GM21423 (cell line): ENCODE data around the gene TOM1L2.
"Not testable (repeated sequence)": the region's sequence is repeated elsewhere in the genome, so short reads cannot be mapped to it uniquely, and the experiment has no call there.

Experiments
- ATAC-seq: cut with Tn5 transposase; IDR thresholded peaks from one replicate; pipeline ENCODE4 v1.9.1; 2021; ENCODE audit warnings: mild to moderate bottlenecking, moderate library complexity; ENCODE audit not compliant: unreplicated experiment

Gene TOM1L2

GRCh38 chr17:17971431-17972125, 622 bp downstream of the TOM1L2 start:
- ATAC-seq, result no peak

DNA sequence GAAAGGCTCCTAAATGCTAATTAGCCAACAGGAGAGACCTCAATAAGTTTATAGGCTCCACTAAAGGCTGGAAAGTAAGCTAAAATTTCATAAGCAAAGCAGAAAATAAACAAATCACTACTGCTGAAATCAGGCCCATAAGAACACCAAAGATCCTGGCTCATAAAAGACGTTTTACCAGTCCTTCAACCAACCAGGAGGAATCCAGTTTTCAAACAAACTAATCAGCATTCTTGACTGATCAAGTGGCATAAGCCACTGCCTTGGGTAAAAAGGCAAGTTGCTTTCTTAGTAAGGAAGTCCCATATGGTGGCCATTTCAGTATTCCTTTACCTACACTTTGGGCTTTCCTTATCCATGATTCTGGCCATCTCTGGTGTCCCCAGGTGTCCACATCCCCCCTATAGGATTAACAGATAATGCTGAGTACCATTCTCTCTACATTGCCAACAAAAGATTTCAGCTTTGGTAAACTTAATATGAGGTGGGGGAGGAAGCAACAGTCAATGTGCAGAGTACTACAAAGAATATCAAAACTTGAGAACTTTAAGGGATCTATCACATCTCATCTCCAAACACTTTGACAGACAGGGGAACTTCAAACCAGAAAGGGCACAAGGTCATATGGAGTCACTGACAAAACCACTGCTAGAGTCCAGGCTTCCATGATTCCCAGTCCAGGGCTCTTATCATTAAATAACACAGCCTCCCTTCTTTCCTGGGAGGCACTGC, 1.3 kb downstream of the TOM1L2 start:
- no peak for ATAC-seq

DNA sequence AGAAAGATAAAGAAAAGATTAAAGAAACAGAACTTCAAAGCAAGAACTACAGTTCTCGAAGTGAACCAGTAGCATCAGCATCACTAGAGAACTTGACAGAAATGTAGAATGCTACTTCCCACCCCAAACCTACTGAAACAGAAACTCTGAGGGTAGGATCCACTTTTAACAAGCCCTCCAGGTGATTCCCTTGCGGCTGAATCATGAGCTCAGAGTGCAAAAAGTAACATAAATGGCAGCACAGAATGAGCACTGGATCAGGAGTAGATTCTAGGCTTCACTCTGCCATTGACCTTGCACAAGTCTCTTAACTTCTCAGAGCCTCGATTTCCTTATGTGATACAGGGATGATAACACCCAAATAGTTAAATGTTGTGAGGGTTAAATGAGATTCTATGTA, 5.8 kb downstream of the TOM1L2 start:
- ATAC-seq, result no peak

- ATAC-seq, result no peak
These were observed 7.0 kb downstream of the TOM1L2 start for GRCh38 chr17:17965152-17965721.

DNA sequence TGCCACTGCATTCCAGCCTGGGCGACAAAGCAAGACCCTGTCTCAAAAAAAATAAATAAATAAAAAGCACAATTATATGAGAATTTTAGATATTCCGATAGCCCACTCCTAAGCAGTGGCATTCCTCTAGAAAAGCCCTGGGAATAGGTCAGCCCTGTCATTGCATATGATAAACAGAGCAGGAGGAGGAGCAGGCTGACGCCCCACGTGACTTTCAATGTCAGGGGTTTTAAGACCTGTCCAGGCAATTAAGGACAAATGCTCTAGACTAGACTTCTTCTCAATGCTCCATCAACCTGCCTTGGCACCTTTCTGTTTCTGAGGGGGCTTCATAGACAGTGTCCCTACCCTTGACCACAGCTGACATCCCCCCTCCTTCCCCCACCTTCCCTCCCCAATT, 7.5 kb downstream of the TOM1L2 start:
- ATAC-seq, result no peak

- ATAC-seq, result no peak
These were observed 8.3 kb downstream of the TOM1L2 start for GRCh38 chr17:17963694-17964436.

GRCh38 chr17:17963066-17963465, 9.1 kb downstream of the TOM1L2 start:
- no peak for ATAC-seq

GRCh38 chr17:17960500-17961030, 11.6 kb downstream of the TOM1L2 start:
- no peak for ATAC-seq

DNA sequence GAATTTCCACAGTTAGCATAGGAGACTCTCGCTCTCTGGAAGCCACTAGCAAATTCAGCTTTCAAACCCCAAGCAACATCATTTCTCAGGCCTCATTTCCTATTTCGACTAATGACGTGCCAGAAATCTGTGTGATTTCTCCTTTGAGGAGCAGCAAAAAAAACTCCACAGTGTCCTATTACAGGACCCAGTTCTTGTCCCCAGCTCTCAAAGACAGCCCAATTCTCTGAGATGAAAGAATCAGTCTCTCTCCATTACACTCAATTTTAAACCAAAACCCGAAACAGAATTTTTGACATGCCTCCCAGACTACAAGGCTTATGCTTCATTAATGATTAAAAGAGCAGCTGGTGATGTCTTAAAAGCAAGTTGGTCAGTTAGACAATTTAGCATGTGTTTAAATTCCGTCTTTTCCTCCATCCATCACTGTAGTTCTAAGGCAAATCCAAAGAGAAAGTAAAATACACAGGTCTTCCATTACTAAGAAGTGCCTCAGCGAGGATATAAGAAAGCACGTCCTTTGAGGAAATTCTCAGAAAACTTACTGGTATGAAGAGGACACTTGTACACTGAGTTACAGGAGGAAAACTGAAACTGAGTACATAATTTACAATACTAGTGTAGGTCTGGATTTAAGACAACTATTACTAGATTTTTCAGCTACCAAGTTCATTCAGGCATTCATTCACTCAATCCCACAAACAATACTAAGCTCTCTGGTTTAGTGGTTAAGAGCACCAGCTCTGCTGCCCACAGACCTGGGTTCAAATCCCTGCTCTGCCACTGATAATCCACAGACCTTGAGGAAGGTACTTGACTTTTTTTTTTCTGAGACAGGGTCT, 12.5 kb downstream of the TOM1L2 start:
- ATAC-seq, result peak; percentile 54

- no peak for ATAC-seq
These were observed 13.2 kb downstream of the TOM1L2 start for GRCh38 chr17:17958982-17959381.

DNA sequence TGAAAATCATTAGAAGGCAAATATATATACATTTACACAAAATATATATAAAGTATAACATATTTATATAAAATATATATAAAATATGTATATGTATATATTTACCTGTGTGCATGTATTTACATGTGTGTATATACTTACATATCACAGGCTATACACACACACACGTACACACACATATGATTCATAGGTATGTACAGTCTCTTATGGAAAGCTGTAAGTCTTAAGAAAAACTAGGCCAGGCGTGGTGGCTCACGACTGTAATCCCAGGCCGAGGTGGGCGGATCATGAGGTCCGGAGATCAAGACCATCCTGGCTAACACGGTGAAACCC, 14.7 kb downstream of the TOM1L2 start:
- ATAC-seq, result no peak

- ATAC-seq, result not testable (repeated sequence)
These were observed 16.3 kb downstream of the TOM1L2 start for GRCh38 chr17:17955790-17956341.

DNA sequence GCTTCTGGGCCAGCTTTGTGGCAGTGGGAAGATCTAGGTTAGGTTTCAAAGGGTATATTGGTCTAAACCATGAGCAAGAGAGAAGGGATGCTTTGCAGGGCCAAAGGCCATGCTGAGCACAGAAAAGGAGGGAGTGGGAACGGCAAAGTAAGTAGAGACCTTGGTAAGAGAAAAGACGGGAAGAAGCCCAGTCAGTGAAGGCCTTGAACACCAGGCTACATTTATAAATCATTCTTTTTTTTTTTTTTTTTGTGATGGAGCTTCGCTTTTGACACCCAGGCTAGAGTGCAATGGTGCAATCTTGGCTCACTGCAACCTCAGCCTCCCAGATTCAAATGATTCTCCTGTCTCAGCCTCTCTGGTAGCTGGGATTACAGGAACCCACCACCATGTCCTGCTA, 18.1 kb downstream of the TOM1L2 start:
- ATAC-seq, result no peak

DNA sequence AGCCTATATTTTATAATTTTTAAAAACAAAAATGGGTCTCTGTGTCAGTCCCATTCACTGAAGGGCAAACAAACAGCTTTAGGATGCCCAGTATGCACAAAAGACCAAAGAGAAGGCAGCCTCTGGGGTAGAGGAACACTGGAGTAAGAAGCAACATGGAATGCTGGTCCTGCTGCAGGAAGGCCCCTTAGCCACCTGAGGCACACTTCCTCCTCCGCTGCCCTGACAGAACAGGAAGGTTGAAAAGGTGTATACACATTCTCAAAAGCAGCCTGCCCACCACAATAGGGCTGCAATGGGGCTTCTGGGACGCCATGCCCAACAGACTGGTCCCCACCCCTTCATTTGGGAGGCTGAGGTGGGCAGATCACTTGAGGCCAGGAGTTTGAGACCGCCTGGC, 19.5 kb downstream of the TOM1L2 start:
- ATAC-seq, result no peak

DNA sequence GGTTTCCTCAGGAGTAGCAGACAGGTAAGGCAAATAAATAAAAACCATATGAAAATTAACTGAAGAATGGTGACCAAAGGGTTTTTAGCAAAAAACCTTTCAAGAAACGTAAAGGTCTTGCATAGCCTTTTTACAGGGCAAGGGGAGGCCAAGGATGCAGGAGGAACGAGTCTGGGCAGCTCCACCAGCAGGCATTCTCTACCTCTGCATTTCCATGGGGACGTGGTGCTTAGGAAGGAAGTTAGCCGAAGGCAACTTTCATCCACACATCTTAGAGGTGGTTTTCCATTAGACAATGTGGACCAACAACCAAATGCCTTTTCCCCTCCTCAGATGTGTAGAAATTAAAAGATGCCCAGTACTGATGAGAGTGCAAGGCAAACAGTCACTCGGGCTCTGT, 20.7 kb downstream of the TOM1L2 start:
- no peak for ATAC-seq

- ATAC-seq, result no peak
These were observed 21.4 kb downstream of the TOM1L2 start for GRCh38 chr17:17950806-17951205.

DNA sequence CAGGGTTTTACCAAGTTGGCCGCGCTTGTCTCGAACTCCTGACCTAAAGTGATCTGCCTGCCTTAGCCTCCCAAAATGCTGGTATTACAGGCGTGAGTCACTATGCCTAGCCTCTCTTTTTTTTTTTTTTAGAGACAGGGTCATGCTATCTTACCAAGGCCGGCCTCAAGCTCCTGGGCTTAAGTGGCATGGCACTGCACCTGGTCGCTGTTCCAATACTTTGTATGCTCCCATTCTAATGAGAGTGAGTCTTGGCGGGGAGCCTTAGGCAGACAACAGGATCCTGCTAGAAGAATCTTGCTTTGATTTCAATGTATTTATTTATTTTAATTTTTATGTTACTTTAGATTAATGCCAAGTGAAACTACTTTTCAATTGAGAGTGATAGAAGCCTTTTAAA, 21.9 kb downstream of the TOM1L2 start:
- ATAC-seq, result no peak

DNA sequence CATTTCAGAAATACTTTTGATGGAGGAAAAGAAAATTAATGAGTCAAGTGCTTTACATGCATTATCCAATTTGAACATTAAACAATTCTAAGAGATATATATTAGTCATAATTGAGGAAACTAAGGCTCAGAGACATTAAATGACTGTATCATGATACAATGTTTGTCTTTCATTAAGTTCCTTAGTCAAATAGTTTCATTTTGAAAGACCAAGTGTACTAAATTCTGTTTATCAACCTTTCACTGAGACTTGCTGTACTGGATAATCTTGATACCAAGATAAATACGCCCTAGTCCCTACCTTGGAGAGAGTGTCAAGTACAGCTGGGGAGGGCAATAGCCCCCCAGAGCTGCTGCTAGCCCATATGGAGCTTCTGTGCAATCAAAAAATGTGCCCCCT, 24.2 kb downstream of the TOM1L2 start:
- ATAC-seq, result no peak

- no peak for ATAC-seq
These were observed 24.9 kb downstream of the TOM1L2 start for GRCh38 chr17:17947309-17947708.

- ATAC-seq, result no peak
These were observed 26.1 kb downstream of the TOM1L2 start for GRCh38 chr17:17946093-17946492.
